ENCODE measurements around the gene MYO5A. TPM values are rescaled to one million over a fixed set of nuclear protein-coding genes. Genes with fewer than 3 reads are reported as not detected.

MYO5A gene
- total RNA-seq, 2 donors from 2014 or later = 14.0 to 19.5 TPM

- ATAC-seq (no peak), DNase-seq (ENCODE audit: low spot score in 2 of 2) (no peak)
- Mint-ChIP-seq H3K36me3 (no peaks in the 10 kb centered on the region), H3K27ac (no peak overlapping the region), H3K9me3 (no peaks in the 10 kb centered on the region)
Measured at GRCh38 chr15:52326756-52327155, 201.9 kb downstream of the MYO5A start.

GRCh38 chr15:52324109-52324508, 204.6 kb downstream of the MYO5A start:
- no peaks in the 10 kb centered on the region for H3K9me3 Mint-ChIP-seq
- no peak overlapping the region for H3K27ac Mint-ChIP-seq
- ATAC-seq = no peak
- peaks cover 0 to 7% of the 10 kb centered on the region in 2 donors for H3K36me3 Mint-ChIP-seq
- no peak for DNase-seq (ENCODE audit: low spot score in 2 of 2)

- Mint-ChIP-seq H3K36me3 (peaks cover 0 to 11% of the 10 kb centered on the region in 2 donors), H3K27ac (peak overlapping the region in 1 of 2 donors; percentile 47), H3K9me3 (no peaks in the 10 kb centered on the region)
- DNase-seq (ENCODE audit: low spot score in 2 of 2) (no peak), ATAC-seq (no peak)
Measured at GRCh38 chr15:52318729-52319500, 209.8 kb downstream of the MYO5A start.

GRCh38 chr15:52317688-52318087, 211.0 kb downstream of the MYO5A start:
- no peak overlapping the region for H3K27ac Mint-ChIP-seq
- DNase-seq (ENCODE audit: low spot score in 2 of 2) (no peak), ATAC-seq (no peak)
- no peaks in the 10 kb centered on the region for H3K9me3 Mint-ChIP-seq
- H3K36me3 Mint-ChIP-seq = peaks cover 0 to 16% of the 10 kb centered on the region in 2 donors

GRCh38 chr15:52317022-52317421, 211.7 kb downstream of the MYO5A start:
- ATAC-seq (no peak), DNase-seq (ENCODE audit: low spot score in 2 of 2) (no peak)
- H3K9me3 Mint-ChIP-seq = no peaks in the 10 kb centered on the region
- peaks cover 0 to 16% of the 10 kb centered on the region in 2 donors for H3K36me3 Mint-ChIP-seq
- H3K27ac Mint-ChIP-seq = no peak overlapping the region

- DNase-seq (ENCODE audit: low spot score in 2 of 2) = no peak
- ATAC-seq = peak in 1 of 2 donors; percentile 60
- H3K36me3 Mint-ChIP-seq = peaks cover 5 to 7% of the 10 kb centered on the region in 2 donors
- no peak overlapping the region for H3K27ac Mint-ChIP-seq
- peaks cover 0 to 4% of the 10 kb centered on the region in 2 donors for H3K9me3 Mint-ChIP-seq
Measured at GRCh38 chr15:52309154-52309548, 219.5 kb downstream of the MYO5A start.

- H3K27ac Mint-ChIP-seq = no peak overlapping the region
- peaks cover 0 to 8% of the 10 kb centered on the region in 2 donors for H3K9me3 Mint-ChIP-seq
- peaks cover 4 to 7% of the 10 kb centered on the region in 2 donors for H3K36me3 Mint-ChIP-seq
- peak in 1 of 2 donors; percentile 48 for ATAC-seq
- DNase-seq (ENCODE audit: low spot score in 2 of 2) = no peak
Measured at GRCh38 chr15:52308446-52309153, 220.1 kb downstream of the MYO5A start.

GRCh38 chr15:52307847-52308246, 220.8 kb downstream of the MYO5A start:
- Mint-ChIP-seq H3K9me3 (peaks cover 0 to 8% of the 10 kb centered on the region in 2 donors), H3K36me3 (peaks cover 0 to 7% of the 10 kb centered on the region in 2 donors), H3K27ac (no peak overlapping the region)
- ATAC-seq = no peak
- no peak for DNase-seq (ENCODE audit: low spot score in 2 of 2)

GRCh38 chr15:52306270-52306669, 222.4 kb downstream of the MYO5A start:
- H3K36me3 Mint-ChIP-seq = peaks cover 0 to 7% of the 10 kb centered on the region in 2 donors
- ATAC-seq (peak; percentile 49 to 86), DNase-seq (ENCODE audit: low spot score in 2 of 2) (no peak)
- H3K9me3 Mint-ChIP-seq = peaks cover 0 to 8% of the 10 kb centered on the region in 2 donors
- H3K27ac Mint-ChIP-seq = no peak overlapping the region

- no peak for ATAC-seq
- H3K27ac Mint-ChIP-seq = no peak overlapping the region
Measured at GRCh38 chr15:52303093-52303772, 225.4 kb downstream of the MYO5A start.

GRCh38 chr15:52301265-52301847, 227.3 kb downstream of the MYO5A start:
- H3K9me3 Mint-ChIP-seq = peaks cover 0 to 8% of the 10 kb centered on the region in 2 donors
- H3K27ac Mint-ChIP-seq = no peak overlapping the region
- ATAC-seq (no peak), DNase-seq (ENCODE audit: low spot score in 2 of 2) (no peak)
- H3K36me3 Mint-ChIP-seq = peaks cover 0 to 7% of the 10 kb centered on the region in 2 donors

More at GRCh38 chr15:52303093-52303772, 225.4 kb downstream of the MYO5A start:
- H3K9me3 Mint-ChIP-seq = peaks cover 0 to 8% of the 10 kb centered on the region in 2 donors
- peaks cover 0 to 7% of the 10 kb centered on the region in 2 donors for H3K36me3 Mint-ChIP-seq
- no peak for DNase-seq (ENCODE audit: low spot score in 2 of 2)

GRCh38 chr15:52295421-52296001, 233.2 kb downstream of the MYO5A start, which contains the start of gene MYO5C:
Gene MYO5C (minus strand): TSS chr15:52295804. CDS start chr15:52295636, 168 bp downstream.
- Mint-ChIP-seq H3K36me3 (no peaks in the 10 kb centered on the region), H3K9me3 (no peaks in the 10 kb centered on the region), H3K27ac (no peak within 1 kb of the TSS)
- no peak for DNase-seq (ENCODE audit: low spot score in 2 of 2)
- ATAC-seq = peak; percentile 34 to 39

- no peak for DNase-seq (ENCODE audit: low spot score in 2 of 2)
- peak; percentile 7 to 10 for ATAC-seq
- Mint-ChIP-seq H3K36me3 (no peaks in the 10 kb centered on the region), H3K9me3 (no peaks in the 10 kb centered on the region), H3K27ac (no peak overlapping the region)
Measured at GRCh38 chr15:52294881-52295420, 233.7 kb downstream of the MYO5A start.

- ATAC-seq (no peak), DNase-seq (ENCODE audit: low spot score in 2 of 2) (no peak)
- no peaks in the 10 kb centered on the region for H3K36me3 Mint-ChIP-seq
- H3K9me3 Mint-ChIP-seq = no peaks in the 10 kb centered on the region
- no peak overlapping the region for H3K27ac Mint-ChIP-seq
Measured at GRCh38 chr15:52292780-52293392, 235.8 kb downstream of the MYO5A start.

- no peak overlapping the region for H3K27ac Mint-ChIP-seq
- no peak for DNase-seq (ENCODE audit: low spot score in 2 of 2)
- no peaks in the 10 kb centered on the region for H3K9me3 Mint-ChIP-seq
- peak; percentile 21 to 34 for ATAC-seq
- no peaks in the 10 kb centered on the region for H3K36me3 Mint-ChIP-seq
Measured at GRCh38 chr15:52291204-52291603, 237.5 kb downstream of the MYO5A start.

- H3K27ac Mint-ChIP-seq = peak overlapping the region in 1 of 2 donors; percentile 31
- no peaks in the 10 kb centered on the region for H3K36me3 Mint-ChIP-seq
- ATAC-seq (peak; percentile 11 to 16), DNase-seq (ENCODE audit: low spot score in 2 of 2) (no peak)
- H3K9me3 Mint-ChIP-seq = no peaks in the 10 kb centered on the region
Measured at GRCh38 chr15:52290800-52291199, 237.9 kb downstream of the MYO5A start.
